Measurements from ENCODE around the gene NUDT8. TPM values are rescaled to one million over a fixed set of nuclear protein-coding genes. Genes with fewer than 3 reads are reported as not detected.
A peak's percentile ranks its signal among the peaks of the same experiment; 100 is the strongest.

Gene NUDT8
- total and polyA plus RNA-seq, 2 of the 8 experiments (the other 6 are each of a cell fraction or from before 2014, with no cell fraction given): 7.2 to 8.3 TPM

- no peak overlapping the region for H4K5ac ChIP-seq (ENCODE audit: insufficient read length, low read depth, low read length)
- peaks cover 8 to 10% of the 10 kb centered on the region in 2 experiments for H4K20me1 ChIP-seq (replicated peaks in 1 of 2; ENCODE audit: control insufficient read depth in 1 of 2, insufficient read depth in 2 of 2, low read length in 2 of 2)
- FAIRE-seq (no peak), DNase-seq (ENCODE audit: low read depth in 1 of 2, low spot score in 2 of 2) (peak in 1 of 2 experiments; percentile 52)
- H3K14ac ChIP-seq (ENCODE audit: insufficient read length): no peak overlapping the region
- H3K4ac ChIP-seq (replicated peaks; ENCODE audit: insufficient read length, low read depth, low read length): no peak overlapping the region
- H3K23ac ChIP-seq (ENCODE audit: insufficient read length): no peak overlapping the region
- CTCF ChIA-PET (ENCODE audit: partially characterized antibody): interaction anchor here (0.8 to 10.9 kb wide), 5 partner anchors 24 to 190 kb away, joined by 3 to 97 read pairs (median 4); partner anchors contain the start of gene RAD9A
- peaks cover 5% of the 10 kb centered on the region; the same call in 1 of the 2 replicates for H3K23me2 ChIP-seq (ENCODE audit: low read depth, low read length)
- H3K4me2 ChIP-seq (ENCODE audit: insufficient read depth in 1 of 2, low read depth in 2 of 2, low read length in 2 of 2): peak overlapping the region; percentile 56 to 92
- peaks cover 0 to 2% (median 0%) of the 10 kb centered on the region in 4 experiments; a peak in 1 of 7 replicates for H3K27me3 ChIP-seq (replicated peaks in 1 of 4; ENCODE audit: control insufficient read depth in 3 of 4, extremely low read depth in 1 of 4, insufficient read depth in 3 of 4, low read length in 3 of 4)
- H3K79me1 ChIP-seq (ENCODE audit: low read depth, low read length): peaks cover 10% of the 10 kb centered on the region
- H3K9me3 ChIP-seq (ENCODE audit: insufficient read depth in 2 of 2, low read depth in 1 of 2, low read length in 1 of 2): no peaks in the 10 kb centered on the region
- H2AFZ ChIP-seq (ENCODE audit: low read length): no peak overlapping the region
- no peak overlapping the region; the same call in 1 of the 2 replicates for H3K18ac ChIP-seq (ENCODE audit: extremely low read depth, low read length)
- no peak overlapping the region for H2BK120ac ChIP-seq (replicated peaks; ENCODE audit: low read depth, low read length)
- WGBS, 2 experiments (ENCODE audit: extremely low coverage in 1 of 2, insufficient coverage in 1 of 2, insufficient read length in 1 of 2, insufficient replicate concordance in 2 of 2, low coverage in 1 of 2, low lambda C conversion rate in 2 of 2, missing lambda C conversion rate in 1 of 2): 8% methylated on average over 11 of the region's 11 CpGs; no CpG with 5 or more reads in 1 of the 2 experiments
- H3K27ac ChIP-seq (ENCODE audit: low read depth, low read length): no peak overlapping the region
- H4K8ac ChIP-seq (ENCODE audit: extremely low read depth, insufficient read depth, low read length): no peak overlapping the region
- peak overlapping the region in 2 of 4 experiments; percentile 14 to 46; a peak in 2 of 8 replicates for H3K4me3 ChIP-seq (ENCODE audit: extremely low read depth in 1 of 4, insufficient read depth in 2 of 4, low read depth in 3 of 4, low read length in 4 of 4)
- no peak overlapping the region for H2BK5ac ChIP-seq (ENCODE audit: low read depth, low read length)
- no peak overlapping the region for H3K56ac ChIP-seq (replicated peaks; ENCODE audit: insufficient read length, low read depth, low read length)
- H2BK12ac ChIP-seq (ENCODE audit: low read depth, low read length): no peak overlapping the region
- no peak overlapping the region for H2BK15ac ChIP-seq (ENCODE audit: low read length)
- H3K36me3 ChIP-seq (ENCODE audit: control insufficient read depth in 2 of 4, insufficient read depth in 4 of 4, low read length in 3 of 4): peaks cover 6 to 20% (median 14%) of the 10 kb centered on the region in 4 experiments; a peak in 6 of 8 replicates
- H3K9ac ChIP-seq (replicated peaks in 1 of 4; ENCODE audit: extremely low read depth in 1 of 4, low read depth in 3 of 4, low read length in 3 of 4): no peak overlapping the region
- H3K79me2 ChIP-seq (ENCODE audit: control insufficient read depth in 1 of 2, insufficient read depth in 2 of 2, low read length in 2 of 2): peaks cover 0 to 27% of the 10 kb centered on the region in 2 experiments; a peak in 2 of 4 replicates
- H2BK20ac ChIP-seq (ENCODE audit: low read length): no peak overlapping the region
- POLR2A ChIA-PET (ENCODE audit: partially characterized antibody): interaction anchor here (0.9 to 5.4 kb wide), 5 partner anchors 13 to 63 kb away, joined by 3 to 71 read pairs (median 25); no protein-coding TSS in a partner anchor
- H4K91ac ChIP-seq (replicated peaks; ENCODE audit: insufficient read length, low read length): no peak overlapping the region
- no peak overlapping the region for H2AK5ac ChIP-seq (ENCODE audit: low read depth, low read length)
- H3K4me1 ChIP-seq (replicated peaks in 1 of 4; ENCODE audit: control insufficient read depth in 3 of 4, insufficient read depth in 4 of 4, low read length in 3 of 4): peaks cover 5 to 33% (median 19%) of the 10 kb centered on the region in 4 experiments
- no peak for TF ChIP-seq RNF2 (IDR thresholded peaks at IDR 0.05; ENCODE audit: borderline replicate concordance, low read depth, low read length, missing control alignments, poor library complexity, severe bottlenecking)
- peak; percentile 66; the same call in 1 of the 2 replicates for TF ChIP-seq ATF2 (IDR thresholded peaks at IDR 0.05; ENCODE audit: low read length)
- TF ChIP-seq CEBPB (IDR thresholded peaks at IDR 0.05; ENCODE audit: low read depth, low read length): peak; percentile 58; the same call in 1 of the 2 replicates
- TF ChIP-seq YY1 (IDR thresholded peaks at IDR 0.05; ENCODE audit: low read depth, low read length): 0 out of 2 replicates have a peak, but pooled peaks have one; percentile 26
- TF ChIP-seq BCL11A (IDR thresholded peaks at IDR 0.05; ENCODE audit: low read depth in 2 of 2, low read length in 2 of 2): peak in 1 of 2 experiments; percentile 71
- TF ChIP-seq RBBP5 (IDR thresholded peaks at IDR 0.05; ENCODE audit: borderline replicate concordance, low read depth, low read length): peak; percentile 59; the same call in 1 of the 2 replicates
- TF ChIP-seq BACH1 (IDR thresholded peaks at IDR 0.05; ENCODE audit: low read length): peak; percentile 66; the same call in 1 of the 2 replicates
- TF ChIP-seq SP1 (IDR thresholded peaks at IDR 0.05; ENCODE audit: low read depth, low read length): peak; percentile 93
- TF ChIP-seq MAX (IDR thresholded peaks at IDR 0.05): 0 out of 2 replicates have a peak, but pooled peaks have one; percentile 20
- peak; percentile 58 for TF ChIP-seq ASH2L (IDR thresholded peaks at IDR 0.05; ENCODE audit: low read length)
- TF ChIP-seq POLR2A (IDR thresholded peaks at IDR 0.05; ENCODE audit: control extremely low read depth in 1 of 2, low read depth in 2 of 2, low read length in 2 of 2): 0 out of 3 replicates have a peak, but pooled peaks of 1 of the 2 experiments have one; percentile 34
These were observed 48.3 kb downstream of the NUDT8 start for GRCh38 chr11:67581469-67581868.
